Adipocyte (in vitro differentiated cells): ENCODE data around the gene DAB2IP.

ENCODE experiments used
- DNase-seq: peaks from one replicate; pipeline ENCODE4 v3.0.0-alpha.2; 2015; ENCODE audit warnings: low read depth
- H3K27me3 ChIP-seq: replicated peaks from 2 replicates; pipeline ENCODE4 v1.7.0; 2013; ENCODE audit warnings: mild to moderate bottlenecking, low read length, moderate library complexity; ENCODE audit not compliant: control insufficient read depth, insufficient read depth
- H3K36me3 ChIP-seq: 2 replicates; pipeline ENCODE4 v1.7.0; 2013; ENCODE audit warnings: low read length, mild to moderate bottlenecking, moderate library complexity; ENCODE audit not compliant: control insufficient read depth, insufficient read depth, severe bottlenecking
- H3K4me1 ChIP-seq: 2 replicates; pipeline ENCODE4 v1.7.0; 2013; ENCODE audit warnings: mild to moderate bottlenecking, low read length, moderate library complexity; ENCODE audit not compliant: control insufficient read depth, insufficient read depth
- H3K4me3 ChIP-seq: 2 replicates; pipeline ENCODE4 v1.7.0; 2013; ENCODE audit warnings: mild to moderate bottlenecking, low read length, moderate library complexity
- H3K9ac ChIP-seq: 2 replicates; pipeline ENCODE4 v1.7.0; 2013; ENCODE audit warnings: mild to moderate bottlenecking, low read length, moderate library complexity
- H3K9me3 ChIP-seq: 2 replicates; pipeline ENCODE4 v1.7.0; 2013; ENCODE audit warnings: mild to moderate bottlenecking, low read length, moderate library complexity; ENCODE audit not compliant: control insufficient read depth

The DAB2IP gene

GRCh38 chr9:121679901-121680635 lies 28.6 kb downstream of the DAB2IP start:
- Histone ChIP-seq H3K9me3 (no peaks in the 10 kb centered on the region), H3K27me3 (peaks cover 9% of the 10 kb centered on the region), H3K9ac (no peak overlapping the region), H3K36me3 (no peaks in the 10 kb centered on the region), H3K4me3 (no peak overlapping the region), H3K4me1 (peaks cover 4% of the 10 kb centered on the region)
- no peak for DNase-seq

- Histone ChIP-seq H3K9me3 (no peaks in the 10 kb centered on the region), H3K27me3 (peaks cover 14% of the 10 kb centered on the region), H3K4me3 (no peak overlapping the region), H3K9ac (no peak overlapping the region), H3K36me3 (no peaks in the 10 kb centered on the region), H3K4me1 (no peaks in the 10 kb centered on the region)
- no peak for DNase-seq
Observed at GRCh38 chr9:121681404-121681803, 30.0 kb downstream of the DAB2IP start.

- Histone ChIP-seq H3K27me3 (peaks cover 14% of the 10 kb centered on the region), H3K4me3 (no peak overlapping the region), H3K4me1 (no peaks in the 10 kb centered on the region), H3K36me3 (no peaks in the 10 kb centered on the region), H3K9ac (no peak overlapping the region), H3K9me3 (no peaks in the 10 kb centered on the region)
- DNase-seq, result no peak
Observed at GRCh38 chr9:121682201-121682600, 30.8 kb downstream of the DAB2IP start.

- Histone ChIP-seq H3K9me3 (no peaks in the 10 kb centered on the region), H3K4me1 (no peaks in the 10 kb centered on the region), H3K4me3 (no peak overlapping the region), H3K9ac (no peak overlapping the region), H3K36me3 (no peaks in the 10 kb centered on the region), H3K27me3 (peaks cover 14% of the 10 kb centered on the region)
- no peak for DNase-seq
Observed at GRCh38 chr9:121682926-121683515, 31.6 kb downstream of the DAB2IP start.

- H3K9ac ChIP-seq, result no peak overlapping the region
- no peak overlapping the region for H3K4me3 ChIP-seq
- DNase-seq, result no peak
- no peaks in the 10 kb centered on the region for H3K36me3 ChIP-seq
- H3K4me1 ChIP-seq, result no peaks in the 10 kb centered on the region
- no peaks in the 10 kb centered on the region for H3K9me3 ChIP-seq
- peaks cover 14% of the 10 kb centered on the region for H3K27me3 ChIP-seq
Observed at GRCh38 chr9:121683652-121684051, 32.2 kb downstream of the DAB2IP start.

GRCh38 chr9:121684381-121685145 lies 33.1 kb downstream of the DAB2IP start:
- Histone ChIP-seq H3K36me3 (no peaks in the 10 kb centered on the region), H3K27me3 (peaks cover 14% of the 10 kb centered on the region), H3K9ac (no peak overlapping the region), H3K9me3 (no peaks in the 10 kb centered on the region), H3K4me1 (no peaks in the 10 kb centered on the region), H3K4me3 (no peak overlapping the region)
- DNase-seq, result peak; percentile 45

GRCh38 chr9:121685146-121685794 lies 33.8 kb downstream of the DAB2IP start:
- Histone ChIP-seq H3K9me3 (no peaks in the 10 kb centered on the region), H3K9ac (no peak overlapping the region), H3K36me3 (no peaks in the 10 kb centered on the region), H3K27me3 (peaks cover 14% of the 10 kb centered on the region), H3K4me3 (no peak overlapping the region), H3K4me1 (no peaks in the 10 kb centered on the region)
- DNase-seq, result no peak

- Histone ChIP-seq H3K9me3 (no peaks in the 10 kb centered on the region), H3K4me1 (no peaks in the 10 kb centered on the region), H3K36me3 (no peaks in the 10 kb centered on the region), H3K27me3 (peaks cover 14% of the 10 kb centered on the region), H3K9ac (no peak overlapping the region), H3K4me3 (no peak overlapping the region)
- DNase-seq, result no peak
Observed at GRCh38 chr9:121685795-121686377, 34.5 kb downstream of the DAB2IP start.

- Histone ChIP-seq H3K4me3 (no peak overlapping the region), H3K27me3 (peaks cover 18% of the 10 kb centered on the region), H3K9me3 (no peaks in the 10 kb centered on the region), H3K36me3 (no peaks in the 10 kb centered on the region), H3K9ac (no peak overlapping the region), H3K4me1 (no peaks in the 10 kb centered on the region)
- DNase-seq, result peak; percentile 79
Observed at GRCh38 chr9:121686930-121687541, 35.6 kb downstream of the DAB2IP start.

GRCh38 chr9:121688146-121688680 lies 36.8 kb downstream of the DAB2IP start:
- no peak overlapping the region for H3K4me3 ChIP-seq
- H3K36me3 ChIP-seq, result no peaks in the 10 kb centered on the region
- H3K9me3 ChIP-seq, result no peaks in the 10 kb centered on the region
- H3K4me1 ChIP-seq, result no peaks in the 10 kb centered on the region
- peaks cover 18% of the 10 kb centered on the region for H3K27me3 ChIP-seq
- H3K9ac ChIP-seq, result no peak overlapping the region
- DNase-seq, result no peak
